Fibroblast of skin of scalp (primary cell): Measurements from ENCODE around the gene KCNMB1.
"Not testable (repeated sequence)": the region's sequence is repeated elsewhere in the genome, so short reads cannot be mapped to it uniquely, and the experiment has no call there.

ENCODE experiments used
- DNase-seq: peaks from one replicate; pipeline ENCODE4 v3.0.0-alpha.2; 2013

Gene KCNMB1

GRCh38 chr5:170413897-170414296, 24.7 kb upstream of the KCNMB1 start:
- DNase-seq, result no peak

- DNase-seq, result no peak
Measured at GRCh38 chr5:170411100-170411499, 21.9 kb upstream of the KCNMB1 start.

- no peak for DNase-seq
Measured at GRCh38 chr5:170410401-170410800, 21.2 kb upstream of the KCNMB1 start.

- DNase-seq, result no peak
Measured at GRCh38 chr5:170408877-170409660, 19.9 kb upstream of the KCNMB1 start.

GRCh38 chr5:170408226-170408625, 19.1 kb upstream of the KCNMB1 start:
- peak; percentile 15 for DNase-seq

GRCh38 chr5:170407062-170407461, 17.9 kb upstream of the KCNMB1 start:
- no peak for DNase-seq

- DNase-seq, result no peak
Measured at GRCh38 chr5:170405817-170406216, 16.6 kb upstream of the KCNMB1 start.

- no peak for DNase-seq
Measured at GRCh38 chr5:170404398-170404797, 15.2 kb upstream of the KCNMB1 start.

GRCh38 chr5:170403675-170404074, 14.5 kb upstream of the KCNMB1 start:
- no peak for DNase-seq

GRCh38 chr5:170402508-170402907, 13.3 kb upstream of the KCNMB1 start:
- no peak for DNase-seq

GRCh38 chr5:170397059-170397458, 7.9 kb upstream of the KCNMB1 start:
- no peak for DNase-seq

GRCh38 chr5:170393958-170394357, 4.8 kb upstream of the KCNMB1 start:
- no peak for DNase-seq

- peak; percentile 28 for DNase-seq
Measured at GRCh38 chr5:170393235-170393634, 4.1 kb upstream of the KCNMB1 start.

GRCh38 chr5:170390472-170390871, 1.3 kb upstream of the KCNMB1 start:
- no peak for DNase-seq

- DNase-seq, result peak; percentile 37
Measured at GRCh38 chr5:170389550-170389892, 354 bp upstream of the KCNMB1 start.

GRCh38 chr5:170387775-170388639, 1.2 kb downstream of the KCNMB1 start:
- DNase-seq, result no peak

- no peak for DNase-seq
Measured at GRCh38 chr5:170386743-170387395, 2.3 kb downstream of the KCNMB1 start.

- no peak for DNase-seq
Measured at GRCh38 chr5:170383227-170383626, 5.9 kb downstream of the KCNMB1 start.

- no peak for DNase-seq
Measured at GRCh38 chr5:170382790-170383189, 6.4 kb downstream of the KCNMB1 start.

- no peak for DNase-seq
Measured at GRCh38 chr5:170380361-170380951, 8.7 kb downstream of the KCNMB1 start.

- no peak for DNase-seq
Measured at GRCh38 chr5:170378740-170379139, 10.4 kb downstream of the KCNMB1 start.

- no peak for DNase-seq
Measured at GRCh38 chr5:170377027-170377426, 12.1 kb downstream of the KCNMB1 start.

GRCh38 chr5:170376526-170376925, 12.6 kb downstream of the KCNMB1 start:
- not testable (repeated sequence) for DNase-seq
